ENCODE data around the gene AP4E1.

DNA sequence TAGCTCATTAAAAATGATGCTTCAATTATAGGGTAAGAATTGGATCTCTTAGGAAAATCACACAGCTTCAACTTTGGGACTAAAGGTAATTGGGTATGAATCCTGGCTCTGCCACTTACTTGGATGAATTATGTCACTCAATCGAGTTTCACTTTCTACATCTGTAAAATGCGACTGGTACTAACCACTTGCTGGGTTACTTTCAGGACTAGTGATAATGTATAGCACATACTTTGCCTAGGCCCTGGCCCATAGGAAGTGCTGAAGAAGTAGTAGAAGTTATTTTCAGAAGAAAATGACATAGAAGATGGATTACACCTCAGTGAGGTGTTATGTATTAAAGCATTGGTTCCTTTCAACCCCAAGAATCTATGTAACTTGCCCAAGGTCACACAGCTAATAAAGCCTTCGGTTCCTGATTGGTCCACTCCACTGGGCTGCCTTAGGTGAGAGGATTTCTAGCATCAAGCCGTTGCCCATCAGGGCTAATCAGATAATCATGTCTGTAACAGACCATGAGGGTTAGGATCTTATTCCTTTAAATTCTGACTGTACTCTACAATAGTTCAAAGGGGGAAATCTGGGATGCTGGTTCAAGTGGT lies 29.4 kb upstream of the AP4E1 start:
- TF ChIP-seq ZNF416 (CRISPR knock-in tag; IDR thresholded peaks at IDR 0.05) (no peak), CTCF (IDR thresholded peaks at IDR 0.05) (no peak), USF1 (CRISPR knock-in tag; IDR thresholded peaks at IDR 0.05) (no peak), JUN (CRISPR knock-in tag; IDR thresholded peaks at IDR 0.05) (no peak)
